H1 (cell line): ENCODE measurements around the gene P2RY8. TPM values are rescaled to one million over a fixed set of nuclear protein-coding genes. Genes with fewer than 3 reads are reported as not detected.

Experiments
- CTCF ChIA-PET: fragments of 300-600 bp; sonication (Branson Sonifier 250); formaldehyde crosslinking; loops from one replicate; lab custom pipeline; 2021; ENCODE audit not compliant: partially characterized antibody; lab: Charles Lee
- POLR2A ChIA-PET: fragments of 300-600 bp; sonication (Branson Sonifier 250); formaldehyde crosslinking; loops from one replicate; lab custom pipeline; 2021; ENCODE audit warnings: inconsistent platforms; ENCODE audit not compliant: partially characterized antibody; lab: Charles Lee
- DNase-seq, 2 experiments: peaks; one replicate each; pipeline versions ENCODE4 v3.0.0 to v3.0.0-alpha.2; 2010 to 2022; ENCODE audit warnings: low spot score in 2 of 2, low read depth in 1 of 2, mixed read lengths in 1 of 2
- FAIRE-seq: peaks from 2 replicates; lab custom pipeline; 2011; peaks lifted over from hg19 to GRCh38; lab: Jason Lieb, UNC
- H2AFZ ChIP-seq: 2 replicates; pipeline ENCODE4 v1.8.1; 2012; ENCODE audit warnings: low read length, inconsistent platforms
- H2AK5ac ChIP-seq: 2 replicates; pipeline ENCODE4 v1.6.1; 2013; ENCODE audit warnings: low read depth, low read length
- H2BK120ac ChIP-seq: replicated peaks from 2 replicates; pipeline ENCODE3; 2013; ENCODE audit warnings: low read depth, low read length, inconsistent platforms
- H2BK12ac ChIP-seq: 2 replicates; pipeline ENCODE4 v1.6.1; 2013; ENCODE audit warnings: low read depth, low read length
- H2BK15ac ChIP-seq: 2 replicates; pipeline ENCODE4 v1.6.1; 2013; ENCODE audit warnings: low read length
- H2BK20ac ChIP-seq: 2 replicates; pipeline ENCODE4 v1.6.1; 2013; ENCODE audit warnings: low read length
- H2BK5ac ChIP-seq: 2 replicates; pipeline ENCODE4 v1.6.1; 2013; ENCODE audit warnings: low read depth, low read length
- H3K14ac ChIP-seq: 2 replicates; pipeline ENCODE4 v1.6.1; 2013; ENCODE audit warnings: inconsistent platforms; ENCODE audit not compliant: insufficient read length
- H3K18ac ChIP-seq: 2 replicates; pipeline ENCODE4 v1.6.1; 2013; ENCODE audit warnings: low read length; ENCODE audit errors: extremely low read depth
- H3K23ac ChIP-seq: 2 replicates; pipeline ENCODE4 v1.6.1; 2013; ENCODE audit warnings: inconsistent platforms; ENCODE audit not compliant: insufficient read length
- H3K23me2 ChIP-seq: 2 replicates; pipeline ENCODE4 v1.6.1; 2013; ENCODE audit warnings: low read depth, low read length
- H3K27ac ChIP-seq: 2 replicates; pipeline ENCODE4 v1.6.1; 2011; ENCODE audit warnings: low read depth, low read length, inconsistent platforms
- H3K27me3 ChIP-seq, 4 experiments: replicated peaks in 1 of 4; 1 replicate in 1 of 4; 2 replicates in 3 of 4; pipeline versions ENCODE4 v1.6.1 to v1.8.1; 2011 to 2013; ENCODE audit warnings: low read length in 3 of 4, mild to moderate bottlenecking in 3 of 4, inconsistent platforms in 2 of 4, mixed read lengths in 2 of 4, moderate library complexity in 1 of 4; ENCODE audit not compliant: control insufficient read depth in 3 of 4, insufficient read depth in 3 of 4; ENCODE audit errors: extremely low read depth in 1 of 4
- H3K36me3 ChIP-seq, 4 experiments: 2 replicates each; pipeline versions ENCODE4 v1.6.1 to v1.8.1; 2011 to 2013; ENCODE audit warnings: mild to moderate bottlenecking in 4 of 4, low read length in 3 of 4, moderate library complexity in 2 of 4, control low read depth in 1 of 4, inconsistent platforms in 1 of 4; ENCODE audit not compliant: insufficient read depth in 4 of 4, control insufficient read depth in 2 of 4
- H3K4ac ChIP-seq: replicated peaks from 2 replicates; pipeline ENCODE3; 2013; ENCODE audit warnings: low read length, low read depth, mixed read lengths, inconsistent platforms; ENCODE audit not compliant: insufficient read length
- H3K4me1 ChIP-seq, 4 experiments: replicated peaks in 1 of 4; 1 replicate in 1 of 4; 2 replicates in 3 of 4; pipeline versions ENCODE4 v1.6.1 to v1.8.1; 2011 to 2013; ENCODE audit warnings: low read length in 3 of 4, inconsistent platforms in 2 of 4, mixed read lengths in 1 of 4; ENCODE audit not compliant: insufficient read depth in 4 of 4, control insufficient read depth in 3 of 4
- H3K4me2 ChIP-seq, 2 experiments: 2 replicates each; pipeline versions ENCODE4 v1.6.1 to v1.8.1; 2011 to 2013; ENCODE audit warnings: low read depth in 2 of 2, low read length in 2 of 2, control low read depth in 1 of 2, inconsistent platforms in 1 of 2, mild to moderate bottlenecking in 1 of 2; ENCODE audit not compliant: insufficient read depth in 1 of 2
- H3K4me3 ChIP-seq, 4 experiments: fragments of 200-600, 300-600 bp in 1 of 4; sonication (generic), shearing (Covaris generic), sonication (Bioruptor Twin) in 1 of 4; 2 replicates each; pipeline versions ENCODE4 v1.5.1 to v1.8.1; 2011 to 2016; ENCODE audit warnings: low read length in 4 of 4, low read depth in 3 of 4, control low read depth in 2 of 4, inconsistent platforms in 2 of 4, mild to moderate bottlenecking in 2 of 4, mixed read lengths in 1 of 4, moderate library complexity in 1 of 4; ENCODE audit not compliant: insufficient read depth in 2 of 4; ENCODE audit errors: extremely low read depth in 1 of 4
- H3K56ac ChIP-seq: replicated peaks from 2 replicates; pipeline ENCODE3; 2013; ENCODE audit warnings: low read depth, mild to moderate bottlenecking, mixed read lengths, low read length, inconsistent platforms; ENCODE audit not compliant: insufficient read length
- H3K79me1 ChIP-seq: 2 replicates; pipeline ENCODE4 v1.6.1; 2013; ENCODE audit warnings: low read depth, low read length, control low read depth
- H3K79me2 ChIP-seq, 2 experiments: 2 replicates each; pipeline versions ENCODE4 v1.6.1 to v1.8.1; 2012 to 2013; ENCODE audit warnings: low read length in 2 of 2, mild to moderate bottlenecking in 2 of 2, inconsistent platforms in 1 of 2; ENCODE audit not compliant: insufficient read depth in 2 of 2, control insufficient read depth in 1 of 2
- H3K9ac ChIP-seq, 4 experiments: replicated peaks in 1 of 4; 1 replicate in 1 of 4; 2 replicates in 3 of 4; pipeline versions ENCODE4 v1.6.1 to v1.8.1; 2011 to 2013; ENCODE audit warnings: low read depth in 3 of 4, low read length in 3 of 4, control low read depth in 2 of 4, mild to moderate bottlenecking in 2 of 4, moderate library complexity in 2 of 4, inconsistent platforms in 1 of 4; ENCODE audit errors: extremely low read depth in 1 of 4
- H3K9me3 ChIP-seq, 2 experiments: 2 replicates each; pipeline versions ENCODE4 v1.6.1 to v1.8.1; 2012 to 2013; ENCODE audit warnings: mild to moderate bottlenecking in 2 of 2, moderate library complexity in 2 of 2, control low read depth in 1 of 2, inconsistent platforms in 1 of 2, low read depth in 1 of 2, low read length in 1 of 2, mixed read lengths in 1 of 2; ENCODE audit not compliant: insufficient read depth in 2 of 2
- H4K20me1 ChIP-seq, 2 experiments: replicated peaks in 1 of 2; 2 replicates each; pipeline versions ENCODE3 to v1.8.1; 2011 to 2013; ENCODE audit warnings: inconsistent platforms in 2 of 2, low read length in 2 of 2, mild to moderate bottlenecking in 1 of 2; ENCODE audit not compliant: insufficient read depth in 2 of 2, control insufficient read depth in 1 of 2
- H4K5ac ChIP-seq: 2 replicates; pipeline ENCODE4 v1.6.1; 2013; ENCODE audit warnings: low read length, low read depth, mixed read lengths, inconsistent platforms; ENCODE audit not compliant: insufficient read length
- H4K8ac ChIP-seq: 2 replicates; pipeline ENCODE4 v1.8.0; 2013; ENCODE audit warnings: mild to moderate bottlenecking, moderate library complexity, low read length, inconsistent platforms; ENCODE audit not compliant: insufficient read depth; ENCODE audit errors: extremely low read depth
- H4K91ac ChIP-seq: replicated peaks from 2 replicates; pipeline ENCODE3; 2013; ENCODE audit warnings: low read length, mixed read lengths, inconsistent platforms; ENCODE audit not compliant: insufficient read length
- BACH1 ChIP-seq: IDR thresholded peaks from 2 replicates; pipeline ENCODE4 v1.6.1; 2012; ENCODE audit warnings: low read length, improper control_type of control experiment
- CBX8 ChIP-seq: fragments of 300-800, 300-1000 bp; sonication (generic); IDR thresholded peaks from 2 replicates; pipeline ENCODE4 v1.7.1; 2016; ENCODE audit warnings: low read depth, low read length, borderline replicate concordance
- CEBPB ChIP-seq: IDR thresholded peaks from 2 replicates; pipeline ENCODE4 v1.6.1; 2012; ENCODE audit warnings: low read depth, low read length
- CHD1 ChIP-seq: IDR thresholded peaks from 2 replicates; pipeline ENCODE4 v1.6.1; 2012; ENCODE audit warnings: low read depth, low read length, improper control_type of control experiment
- CTBP2 ChIP-seq: IDR thresholded peaks from 2 replicates; pipeline ENCODE4 v1.7.0; 2011; ENCODE audit warnings: borderline replicate concordance, mild to moderate bottlenecking, moderate library complexity, mixed read lengths, low read length; ENCODE audit not compliant: insufficient read depth, insufficient read length
- FOSL1 ChIP-seq: IDR thresholded peaks from 2 replicates; pipeline ENCODE4 v1.6.1; 2011; ENCODE audit warnings: mild to moderate bottlenecking, low read depth, low read length, moderate library complexity; ENCODE audit not compliant: insufficient read depth
- MAX ChIP-seq: IDR thresholded peaks from 2 replicates; pipeline ENCODE4 v1.6.1; 2012; ENCODE audit warnings: inconsistent platforms
- RFX5 ChIP-seq: IDR thresholded peaks from 2 replicates; pipeline ENCODE4 v1.6.1; 2011; ENCODE audit warnings: low read depth, low read length, improper control_type of control experiment, borderline replicate concordance
- SAP30 ChIP-seq: fragments of 300-600 bp; sonication (generic); IDR thresholded peaks from 2 replicates; pipeline ENCODE4 v1.7.1; 2012; ENCODE audit warnings: low read length, moderate library complexity, mild to moderate bottlenecking, inconsistent platforms; ENCODE audit not compliant: insufficient read depth, insufficient replicate concordance
- SIN3A ChIP-seq, 2 experiments: IDR thresholded peaks in 1 of 2; conservative IDR thresholded peaks in 1 of 2; 2 replicates each; pipeline ENCODE4 v1.6.1; 2011 to 2012; ENCODE audit warnings: low read length in 2 of 2, improper control_type of control experiment in 1 of 2, low read depth in 1 of 2, mild to moderate bottlenecking in 1 of 2
- SP4 ChIP-seq: IDR thresholded peaks from 2 replicates; pipeline ENCODE4 v1.6.1; 2012; ENCODE audit warnings: low read length, inconsistent platforms
- SUZ12 ChIP-seq: fragments of 200-600 bp; sonication (generic); IDR thresholded peaks from 2 replicates; pipeline ENCODE4 v1.6.1; 2012; ENCODE audit warnings: mild to moderate bottlenecking, inconsistent platforms, low read length, moderate library complexity, mixed read lengths
- TCF12 ChIP-seq: IDR thresholded peaks from 2 replicates; pipeline ENCODE4 v1.6.1; 2011; ENCODE audit warnings: low read depth, mild to moderate bottlenecking, low read length
- TEAD4 ChIP-seq: IDR thresholded peaks from 2 replicates; pipeline ENCODE4 v1.6.1; 2012; ENCODE audit warnings: low read depth, low read length, inconsistent platforms, mixed read lengths
- ZNF274 ChIP-seq: IDR thresholded peaks from 2 replicates; pipeline ENCODE4 v1.7.0; 2012; ENCODE audit warnings: low read length, borderline replicate concordance; ENCODE audit errors: extremely low read depth
- WGBS, 2 experiments: shearing (Covaris generic) in 1 of 2; methylation state at CpG; one replicate each; pipeline versions ENCODE4 v1.1.6 to v1.1.7; 2013 to 2015; ENCODE audit warnings: low lambda C conversion rate in 2 of 2, mixed read lengths in 2 of 2, inconsistent platforms in 1 of 2, low coverage in 1 of 2, missing lambda C conversion rate in 1 of 2; ENCODE audit not compliant: insufficient replicate concordance in 2 of 2, insufficient coverage in 1 of 2, insufficient read length in 1 of 2; ENCODE audit errors: extremely low coverage in 1 of 2, missing lambda C conversion rate in 1 of 2; 5-methylcytosine and 5-hydroxymethylcytosine counted together
- polyA plus RNA-seq, 7 experiments: library from polyadenylated mRNA; depleted of rRNA in 3 of 7; stranded (reverse) in 5 of 7; unstranded in 2 of 7; fragments of >200 nt in 5 of 7; fragments of 200-250 nt in 2 of 7; gene quantifications; 1 replicate in 5 of 7; 2 replicates in 1 of 7; 4 replicates in 1 of 7; pipeline versions ENCODE4 v1.2.1 to v1.2.3, GENCODE V29; 2011 to 2013; ENCODE audit warnings: missing spikeins in 2 of 7, mixed read lengths in 2 of 7
- total RNA-seq: library from RNA; stranded (reverse); fragmentation: NEBNext Ultra II Directional; extraction: Animal tissue kit (Norgen Biotek cat#: 25700); gene quantifications from 2 replicates; pipeline ENCODE4 v1.2.1, GENCODE V29; 2021

P2RY8 gene
- total and polyA plus RNA-seq, 2 of the 8 experiments (the other 6 are each of a cell fraction or from before 2014, with no cell fraction given): 0.09 to 0.15 TPM

GRCh38 chrX:1464971-1465285, 72.1 kb downstream of the P2RY8 start:
- FAIRE-seq (no peak), DNase-seq (no peak)
- H3K4me3 ChIP-seq: no peak overlapping the region
- TF ChIP-seq CEBPB (no peak), BACH1 (no peak), TEAD4 (no peak), SUZ12 (no peak), RFX5 (no peak), SP4 (no peak), SAP30 (no peak), ZNF274 (no peak), MAX (no peak), CHD1 (no peak), TCF12 (no peak), CBX8 (no peak), FOSL1 (no peak), SIN3A (conservative IDR thresholded peaks at IDR 0.05 in 1 of 2, IDR thresholded peaks at IDR 0.05 in 1 of 2; ENCODE audit: low read depth in 1 of 2, low read length in 2 of 2) (no peak), CTBP2 (no peak)

More at GRCh38 chrX:1464971-1465285, 72.1 kb downstream of the P2RY8 start:
- Histone ChIP-seq H4K91ac (no peak overlapping the region), H4K20me1 (no peaks in the 10 kb centered on the region), H2BK12ac (no peak overlapping the region), H2BK15ac (no peak overlapping the region), H3K36me3 (no peaks in the 10 kb centered on the region), H3K4me2 (peak overlapping the region in 1 of 2 experiments; percentile 48; a peak in 1 of 4 replicates), H2AFZ (peak overlapping the region; percentile 62; the same call in 1 of the 2 replicates), H3K14ac (no peak overlapping the region), H4K5ac (no peak overlapping the region), H3K79me1 (no peaks in the 10 kb centered on the region), H2BK5ac (no peak overlapping the region), H3K18ac (no peak overlapping the region), H3K4me1 (no peaks in the 10 kb centered on the region), H2AK5ac (no peak overlapping the region), H3K27me3 (no peaks in the 10 kb centered on the region; a peak in 1 of 7 replicates), H3K9ac (no peak overlapping the region), H3K23ac (no peak overlapping the region), H3K23me2 (no peaks in the 10 kb centered on the region; the same call in 1 of the 2 replicates), H3K79me2 (no peaks in the 10 kb centered on the region), H3K9me3 (no peaks in the 10 kb centered on the region), H4K8ac (peak overlapping the region; percentile 84; the same call in 1 of the 2 replicates), H3K4ac (no peak overlapping the region), H3K56ac (no peak overlapping the region), H2BK120ac (no peak overlapping the region), H2BK20ac (peak overlapping the region; percentile 32; the same call in 1 of the 2 replicates), H3K27ac (no peak overlapping the region)
- POLR2A ChIA-PET: no interaction called here
- CTCF ChIA-PET: no interaction called here
- 85% methylated on average over 12 of the region's 12 CpGs; no CpG with 5 or more reads in 1 of the 2 experiments for WGBS, 2 experiments
